Smooth muscle cell of the brain vasculature (primary cell): Measurements from ENCODE around the gene CLDND2.
"Not testable (repeated sequence)": the region's sequence is repeated elsewhere in the genome, so short reads cannot be mapped to it uniquely, and the experiment has no call there.

ENCODE experiments used
- DNase-seq: peaks from one replicate; pipeline ENCODE4 v3.0.0-alpha.2; 2012; ENCODE audit warnings: low read depth, low spot score

Gene CLDND2, protein sequence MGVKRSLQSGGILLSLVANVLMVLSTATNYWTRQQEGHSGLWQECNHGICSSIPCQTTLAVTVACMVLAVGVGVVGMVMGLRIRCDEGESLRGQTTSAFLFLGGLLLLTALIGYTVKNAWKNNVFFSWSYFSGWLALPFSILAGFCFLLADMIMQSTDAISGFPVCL

DNA sequence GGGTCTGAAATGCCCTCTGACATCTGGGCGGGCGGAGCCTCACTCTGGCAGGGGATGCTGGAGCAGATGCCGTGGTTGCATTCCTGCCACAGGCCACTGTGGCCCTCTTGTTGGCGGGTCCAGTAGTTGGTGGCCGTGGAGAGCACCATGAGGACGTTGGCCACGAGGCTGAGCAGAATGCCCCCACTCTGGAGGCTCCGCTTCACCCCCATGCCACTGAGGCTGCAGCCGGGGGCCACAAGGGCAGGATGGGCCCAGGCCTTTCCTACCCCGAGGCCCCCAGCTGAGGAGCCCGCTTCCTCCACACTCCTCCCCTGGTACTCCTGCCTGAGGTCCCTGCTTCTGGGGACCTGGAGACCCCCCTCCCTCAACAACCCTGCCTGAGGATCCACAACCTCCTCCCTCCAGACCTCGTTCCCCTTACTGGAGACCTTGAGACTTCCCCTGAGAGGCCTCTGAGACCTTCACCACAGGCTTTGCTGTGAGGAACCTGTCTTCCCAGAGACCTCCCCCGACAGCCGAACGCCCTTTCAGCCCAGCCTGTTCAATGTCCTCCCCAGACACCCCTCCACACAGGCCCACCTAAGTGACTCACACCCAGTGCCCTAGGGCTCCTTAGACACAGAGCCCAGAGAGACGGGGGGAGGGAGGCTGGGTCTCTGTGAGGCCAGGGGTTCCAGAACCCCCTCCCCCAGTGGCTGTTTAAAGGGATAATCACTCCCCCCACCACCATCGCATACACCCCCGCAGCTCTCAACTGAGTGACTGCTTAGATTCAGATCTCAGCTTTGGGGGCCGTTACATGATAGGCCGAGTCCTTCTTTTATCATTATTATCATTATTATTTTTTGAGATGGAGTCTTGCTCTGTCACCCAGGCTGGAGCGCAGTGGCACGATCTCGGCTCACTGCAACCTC is at the start of gene CLDND2:
Gene CLDND2 (minus strand): TSS at position 638 of the 917 bp plus-strand sequence. CDS start 426 bp downstream, at position 212.
- no peak for DNase-seq

DNA sequence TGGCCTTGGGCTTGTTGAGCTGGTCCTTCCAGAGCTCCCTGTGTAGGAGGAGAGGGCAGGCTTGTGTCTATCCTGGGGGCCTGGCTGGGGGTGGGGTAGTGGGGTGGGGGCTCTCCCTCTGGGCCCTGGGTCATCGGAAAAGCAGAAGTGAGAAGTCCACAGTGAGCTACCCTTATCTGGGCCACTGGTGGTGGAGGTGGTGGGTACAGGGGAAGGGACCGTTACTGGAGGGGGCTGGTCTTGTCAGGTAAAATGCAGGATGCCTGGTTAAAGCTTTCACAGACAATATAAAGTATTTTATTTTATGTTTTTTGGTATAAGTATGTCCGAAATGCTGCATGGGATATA is 49.0 kb upstream of the CLDND2 start:
- no peak for DNase-seq

DNA sequence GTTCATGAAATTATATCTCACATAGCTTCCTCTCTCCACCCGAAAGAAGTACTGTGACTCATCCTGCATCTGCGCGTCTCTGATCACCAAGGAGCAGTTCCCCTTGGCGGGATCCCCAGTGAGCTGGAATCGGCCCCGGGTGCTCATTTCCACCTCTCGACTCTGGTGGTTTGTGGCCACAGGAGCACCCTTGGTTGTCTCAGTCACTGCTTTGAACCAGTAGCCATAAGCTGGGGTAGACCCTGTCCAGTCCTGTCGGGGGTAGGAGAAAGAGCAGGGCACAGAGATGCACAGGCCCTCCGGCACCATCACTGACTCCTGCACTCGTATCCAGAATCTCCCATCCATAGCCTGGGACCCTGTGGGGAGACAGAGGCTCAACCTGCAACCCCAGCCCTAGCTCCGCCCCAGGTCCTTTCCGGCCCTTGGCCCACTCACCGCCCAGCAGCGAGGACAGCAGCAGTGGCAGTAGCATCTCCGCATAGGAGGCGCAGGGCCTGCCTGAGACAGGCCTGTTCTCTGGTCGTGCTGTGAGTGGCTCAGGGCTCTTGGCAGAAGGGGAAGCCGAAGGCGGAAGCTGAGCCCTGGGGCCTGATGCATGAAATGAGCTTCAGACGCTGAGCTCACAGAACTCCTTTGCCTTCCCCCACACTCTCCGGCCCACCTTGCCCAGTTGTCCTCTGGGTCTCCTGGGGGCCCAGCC is 48.5 kb upstream of the CLDND2 start, which contains the start of gene SIGLEC10:
Gene SIGLEC10 (minus strand): TSS at position 536 of the 703 bp plus-strand sequence. CDS start 61 bp downstream, at position 475.
- no peak for DNase-seq

DNA sequence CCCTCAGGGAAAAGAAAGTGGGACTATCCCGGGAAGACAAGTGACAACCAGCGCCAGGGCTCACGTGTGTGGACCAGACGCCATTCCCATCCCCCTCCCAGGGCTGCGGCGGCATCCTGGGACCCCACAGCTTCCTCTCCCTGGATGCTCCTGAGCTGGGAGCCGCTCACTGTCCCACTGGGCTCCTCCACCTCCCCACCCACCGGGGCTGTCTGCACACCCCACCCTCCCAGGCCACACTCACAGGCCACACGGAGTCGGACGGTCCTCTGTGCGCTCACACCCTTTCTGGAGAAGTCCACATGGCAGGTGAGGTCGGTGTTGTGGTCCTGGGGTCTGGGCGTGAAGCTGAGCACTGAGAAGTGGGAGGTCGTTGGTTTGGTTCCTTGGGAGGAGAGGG is 47.6 kb upstream of the CLDND2 start:
- DNase-seq = not testable (repeated sequence)

DNA sequence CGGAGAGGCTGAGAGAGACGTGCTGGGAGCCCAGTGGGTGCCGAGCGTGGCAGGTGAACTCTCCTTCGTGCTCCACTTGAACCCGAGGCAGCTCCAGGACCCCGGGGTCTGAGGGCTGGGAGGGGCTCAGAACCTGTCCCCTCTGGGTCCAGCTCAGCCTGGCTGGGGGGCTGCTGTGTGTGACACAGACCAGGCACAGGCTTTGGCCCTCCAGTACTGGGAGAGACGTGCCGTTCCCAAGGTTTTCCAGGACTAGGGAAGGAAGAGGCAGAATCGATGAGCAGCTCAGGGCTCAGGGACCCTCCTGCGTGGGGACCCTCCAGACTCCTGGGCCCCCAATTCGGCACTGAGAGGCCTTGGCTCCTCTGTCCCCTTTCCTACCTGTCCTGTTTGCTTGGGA is 46.4 kb upstream of the CLDND2 start:
- DNase-seq = no peak

DNA sequence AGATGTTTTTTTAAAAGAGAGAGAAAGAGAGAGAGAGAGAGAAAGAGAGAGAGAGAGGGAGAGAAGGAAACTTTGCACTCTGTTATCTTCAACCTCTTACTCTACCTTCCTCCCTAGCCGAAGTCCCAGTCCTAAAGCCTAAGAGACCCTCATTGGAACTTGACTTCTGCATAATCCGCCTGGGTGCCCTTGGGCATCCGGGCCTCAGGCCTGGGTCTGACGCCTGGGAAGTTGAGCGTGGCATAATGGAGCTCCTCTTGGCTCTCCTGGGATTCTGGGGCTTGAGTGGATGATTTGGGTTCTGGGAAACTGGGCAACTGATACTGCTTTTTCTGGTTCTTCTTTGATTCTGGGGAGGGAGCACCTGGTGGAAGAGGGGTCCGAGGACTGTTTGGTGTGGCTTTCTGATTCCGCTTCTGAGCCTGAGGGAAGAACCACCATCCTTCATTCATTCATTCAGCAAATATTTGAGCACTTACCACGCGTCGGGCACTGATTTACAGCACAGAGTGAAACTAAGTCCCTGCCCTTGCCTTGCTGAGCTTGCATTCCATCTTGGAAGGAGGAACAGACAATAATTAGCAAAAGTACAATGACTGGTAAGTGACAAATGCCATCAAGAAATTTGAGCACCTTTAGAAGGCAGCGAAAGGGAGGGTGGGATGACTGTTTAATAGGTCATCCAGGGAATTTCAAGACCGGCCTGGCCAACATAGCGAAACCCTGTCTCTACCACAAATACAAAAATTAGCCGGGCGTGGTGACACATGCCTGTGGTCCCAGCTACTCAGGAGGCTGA is 42.3 kb upstream of the CLDND2 start:
- DNase-seq = no peak

DNA sequence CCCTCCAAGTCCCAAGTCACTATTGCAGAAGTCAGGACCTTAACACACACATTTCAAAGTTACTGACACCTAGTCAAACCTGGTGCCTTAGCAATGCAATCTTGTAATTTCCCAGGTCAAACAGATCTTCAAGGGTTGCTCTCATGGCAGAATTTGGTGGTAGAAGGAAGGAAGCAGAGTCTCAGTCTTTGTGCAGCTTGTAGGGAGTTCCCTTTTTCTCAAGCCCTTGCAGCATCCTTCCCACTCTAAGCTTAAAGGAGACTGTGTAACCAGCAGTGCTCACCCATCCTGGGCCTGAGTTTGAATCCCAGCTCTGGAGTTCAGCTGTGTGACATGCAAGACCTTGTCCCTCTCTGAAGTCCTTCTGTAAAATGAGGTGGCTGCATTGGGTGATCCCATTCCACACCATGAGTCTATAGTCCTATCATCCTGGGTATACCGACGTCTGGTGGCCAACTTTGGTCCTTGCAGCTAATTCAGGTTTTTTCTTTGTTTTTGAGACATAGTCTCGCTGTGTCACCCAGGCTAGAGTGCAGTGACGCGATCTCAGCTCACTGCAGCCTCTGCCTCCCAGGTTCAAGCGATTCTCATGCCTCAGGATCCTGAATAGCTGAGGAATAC is 38.8 kb upstream of the CLDND2 start:
- DNase-seq = no peak

DNA sequence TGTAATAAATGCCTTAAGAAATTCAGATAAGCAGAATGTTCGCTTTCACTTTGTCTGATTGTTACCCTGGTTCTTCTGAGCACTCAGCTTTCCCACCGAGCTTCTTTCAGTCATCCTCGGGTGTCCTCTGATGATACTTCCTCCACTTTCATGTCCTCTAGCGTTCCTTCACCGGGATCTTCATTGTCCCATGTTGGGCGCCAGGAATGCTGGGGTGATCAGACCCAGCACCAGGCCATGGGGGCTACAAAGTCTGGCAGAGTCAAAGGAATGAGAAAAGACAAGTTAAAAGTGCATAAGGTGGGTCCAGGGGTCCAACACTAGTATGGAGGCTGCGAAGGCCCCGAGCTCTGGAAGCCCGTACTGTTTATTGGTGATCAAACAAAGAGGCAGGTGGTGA is 33.3 kb upstream of the CLDND2 start:
- DNase-seq = no peak

DNA sequence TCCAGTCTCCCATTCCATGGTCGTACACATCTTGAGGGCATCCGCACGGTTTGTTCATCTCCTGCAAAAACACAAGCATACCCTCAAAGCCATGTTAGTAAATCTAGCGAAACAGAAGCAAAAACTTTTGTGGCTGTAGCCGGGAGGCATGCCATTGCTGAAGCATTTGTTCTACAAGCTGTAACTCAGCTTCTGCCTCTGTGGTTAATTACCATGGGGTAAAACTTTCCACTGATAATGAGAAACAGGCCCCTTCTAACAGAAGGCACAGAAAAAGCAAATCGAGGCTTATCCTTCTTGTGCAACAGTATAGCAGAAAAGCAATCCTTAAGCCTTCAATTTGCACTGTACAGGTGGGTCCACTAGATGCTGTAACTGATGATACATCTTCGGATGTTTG is 31.1 kb upstream of the CLDND2 start:
- DNase-seq = not testable (repeated sequence)

DNA sequence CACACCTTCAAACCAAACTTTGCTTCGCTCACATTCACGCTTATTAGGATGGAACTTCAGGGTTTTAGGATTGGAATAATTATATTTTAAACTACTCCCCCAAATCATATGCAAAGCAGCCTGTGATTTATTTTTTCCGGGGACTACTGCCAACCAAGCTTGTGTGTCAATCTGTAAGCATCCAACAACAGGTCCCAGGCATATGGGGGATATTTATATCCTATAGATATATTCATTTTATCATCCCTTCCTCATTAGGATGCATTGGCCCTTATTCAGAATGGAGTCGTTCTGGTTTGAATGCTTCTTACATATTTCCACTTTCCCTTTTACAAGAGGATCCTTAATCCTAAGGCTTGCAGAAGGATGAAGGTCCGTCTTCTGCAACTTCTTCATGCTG is 30.4 kb upstream of the CLDND2 start:
- DNase-seq = no peak

DNA sequence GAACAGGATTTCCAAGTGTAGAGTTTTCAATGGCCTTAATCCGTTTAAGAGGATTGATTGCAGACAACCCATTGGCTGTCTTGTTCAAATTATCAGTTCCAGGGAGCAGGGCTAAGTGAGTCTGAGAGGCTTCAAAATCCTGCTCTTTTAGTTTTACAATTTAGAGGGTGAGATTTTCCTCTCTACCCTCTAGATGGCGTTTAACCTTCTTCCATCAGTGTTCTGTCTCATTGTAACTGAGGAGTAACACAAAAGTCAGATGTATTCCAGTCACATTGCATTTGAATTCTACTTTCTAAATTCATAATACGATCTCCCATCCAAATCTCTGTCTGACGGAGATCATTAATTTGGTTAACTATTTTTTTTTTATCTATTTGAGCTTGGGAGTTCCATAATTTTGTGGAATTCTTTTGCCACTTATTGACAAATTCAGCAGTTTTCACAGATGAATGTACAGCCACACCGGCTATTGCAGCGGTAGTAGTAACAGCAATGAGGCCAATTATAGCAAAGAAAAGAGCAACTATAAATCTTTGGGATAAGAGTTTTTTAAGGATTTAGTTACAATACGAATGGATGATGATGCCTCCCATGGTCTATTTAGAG is 29.4 kb upstream of the CLDND2 start:
- DNase-seq = no peak

DNA sequence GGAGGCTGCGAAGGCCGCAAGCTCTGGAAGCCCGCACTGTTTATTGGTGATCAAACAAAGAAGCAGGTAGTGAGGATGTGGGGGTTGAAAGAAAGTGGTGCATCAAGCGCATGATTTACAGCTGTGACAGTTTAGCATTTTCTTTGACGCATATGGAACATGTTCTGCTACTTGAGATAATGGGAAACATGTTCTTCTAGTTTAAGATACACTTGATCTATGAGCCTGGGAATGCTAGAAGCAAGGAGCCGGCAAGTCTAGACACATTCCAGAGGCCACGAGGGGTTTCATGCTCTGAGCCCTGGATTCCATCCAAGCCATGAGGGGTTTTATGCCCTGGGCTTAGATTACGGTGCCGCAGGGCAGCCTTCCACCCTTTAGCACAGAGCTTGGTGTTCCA is 28.6 kb upstream of the CLDND2 start:
- DNase-seq = not testable (repeated sequence)

DNA sequence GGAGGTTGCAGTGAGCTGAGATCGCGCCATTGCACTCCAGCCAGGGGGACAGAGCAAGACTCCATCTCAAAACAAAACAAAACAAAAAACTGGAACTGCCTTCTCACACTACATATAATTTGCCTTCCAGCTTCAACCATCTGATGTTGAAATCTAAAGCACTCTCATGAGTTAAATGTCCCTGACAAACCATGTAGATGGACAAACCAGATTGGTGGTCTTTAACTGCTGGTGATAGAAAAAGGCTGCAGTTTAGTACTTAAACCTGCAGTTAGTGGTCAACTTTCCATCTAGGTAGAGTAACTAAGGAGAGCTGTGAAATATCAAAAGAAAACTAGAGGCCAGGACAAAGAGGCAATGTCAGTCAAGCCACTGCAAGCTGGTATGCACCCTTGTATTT is 27.4 kb upstream of the CLDND2 start:
- DNase-seq = no peak

DNA sequence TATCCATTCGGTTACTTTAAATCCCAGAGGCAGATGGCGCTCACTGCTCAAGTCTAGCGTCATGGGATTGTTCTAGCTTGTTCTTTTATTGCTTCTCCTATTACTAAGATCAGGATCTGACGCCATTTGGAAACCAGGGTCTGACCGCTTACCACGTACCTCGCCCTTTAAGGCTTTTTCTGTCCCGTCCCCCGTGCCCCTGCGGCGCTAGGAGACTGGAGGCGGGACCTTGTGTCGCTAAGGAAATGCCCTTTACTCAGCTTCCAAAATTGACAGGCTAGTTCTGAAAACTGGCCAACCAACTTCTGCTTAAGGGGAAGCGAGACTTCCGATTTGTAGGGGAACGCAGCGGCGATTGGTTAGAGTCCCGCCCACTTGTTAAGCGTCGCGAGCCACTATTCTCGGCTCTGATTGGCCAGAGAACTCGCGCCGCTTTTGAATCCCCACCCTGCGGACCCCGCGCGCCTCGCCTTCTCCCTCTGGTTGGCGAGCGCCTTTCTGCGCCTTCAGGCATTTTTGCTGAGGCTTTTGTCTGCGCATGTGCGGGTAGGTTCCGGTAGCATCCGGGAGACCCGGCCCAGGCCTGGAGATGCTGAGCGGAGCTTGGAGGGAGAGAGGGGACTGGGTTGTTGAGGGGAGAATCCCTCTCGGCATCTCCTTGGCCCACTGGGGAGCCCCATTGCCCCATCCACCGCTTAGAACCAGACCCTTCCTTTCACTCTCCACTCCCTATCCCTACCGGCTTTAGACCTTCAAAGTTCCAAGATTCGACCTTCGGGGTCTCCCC is 25.4 kb upstream of the CLDND2 start:
- DNase-seq = peak; percentile 97

DNA sequence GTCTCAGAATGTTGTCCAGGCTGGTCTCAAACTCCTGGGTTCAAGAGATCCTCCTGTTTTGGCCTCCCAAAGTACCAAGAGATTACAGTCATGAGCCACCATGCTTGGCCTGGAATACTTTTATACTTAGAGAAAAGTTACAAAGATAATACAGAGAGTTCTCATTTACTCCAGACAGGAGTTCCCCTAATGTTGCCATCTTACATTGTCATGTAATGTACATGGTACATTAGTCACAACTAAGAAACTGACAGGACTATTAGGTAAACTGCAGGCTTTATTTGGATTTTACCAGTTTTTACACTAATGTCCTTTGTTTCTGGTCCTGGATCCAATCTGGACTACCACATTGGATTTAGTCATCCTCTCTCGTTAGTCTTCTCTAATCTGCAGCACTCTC is 23.9 kb upstream of the CLDND2 start:
- no peak for DNase-seq

DNA sequence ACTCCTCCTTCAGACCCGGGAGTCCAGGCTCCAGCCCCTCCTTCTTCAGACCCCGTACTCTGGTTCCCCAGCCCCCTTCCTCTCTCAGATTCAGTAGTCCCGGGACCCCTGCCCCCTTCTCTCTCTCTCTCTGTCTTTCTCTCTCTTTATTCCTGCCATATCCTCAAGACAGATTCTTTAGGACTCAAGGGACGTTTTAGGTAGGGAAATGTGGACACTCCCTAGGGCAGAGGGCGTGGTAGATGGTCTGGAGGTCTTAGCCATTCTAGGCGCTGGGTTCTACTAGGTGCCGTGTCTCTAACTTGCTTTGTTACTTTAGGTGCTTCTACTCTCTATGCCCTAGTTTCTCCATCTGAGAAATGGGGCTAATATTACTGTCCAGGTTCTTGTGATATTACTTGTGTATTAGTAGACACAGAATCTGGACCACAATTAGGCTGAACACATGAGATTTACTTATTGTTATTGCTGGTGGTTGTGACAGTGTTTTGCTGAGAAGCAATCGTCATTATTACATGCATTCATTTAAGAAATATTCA is 22.3 kb upstream of the CLDND2 start:
- no peak for DNase-seq

DNA sequence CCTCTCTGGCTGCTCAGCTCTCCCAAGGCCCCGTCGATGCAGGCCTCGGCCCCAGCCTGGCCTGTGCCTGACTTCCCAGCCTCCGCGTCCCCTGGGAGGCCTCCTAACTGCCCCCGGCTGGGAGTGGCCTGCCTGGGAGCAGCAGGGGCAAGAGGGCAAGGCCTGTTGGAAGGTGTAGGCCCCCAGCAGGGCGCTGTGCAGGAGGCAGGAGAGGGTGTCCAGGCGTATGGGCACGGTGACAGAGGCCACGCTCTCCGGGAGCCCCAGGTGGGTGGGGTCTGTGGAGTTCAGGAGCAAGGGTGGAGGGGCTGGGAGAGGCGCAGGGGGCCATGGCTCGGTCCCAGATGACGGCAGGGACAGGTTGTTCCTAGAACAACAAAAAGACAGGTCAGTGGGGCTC is 20.3 kb upstream of the CLDND2 start:
- DNase-seq = no peak

DNA sequence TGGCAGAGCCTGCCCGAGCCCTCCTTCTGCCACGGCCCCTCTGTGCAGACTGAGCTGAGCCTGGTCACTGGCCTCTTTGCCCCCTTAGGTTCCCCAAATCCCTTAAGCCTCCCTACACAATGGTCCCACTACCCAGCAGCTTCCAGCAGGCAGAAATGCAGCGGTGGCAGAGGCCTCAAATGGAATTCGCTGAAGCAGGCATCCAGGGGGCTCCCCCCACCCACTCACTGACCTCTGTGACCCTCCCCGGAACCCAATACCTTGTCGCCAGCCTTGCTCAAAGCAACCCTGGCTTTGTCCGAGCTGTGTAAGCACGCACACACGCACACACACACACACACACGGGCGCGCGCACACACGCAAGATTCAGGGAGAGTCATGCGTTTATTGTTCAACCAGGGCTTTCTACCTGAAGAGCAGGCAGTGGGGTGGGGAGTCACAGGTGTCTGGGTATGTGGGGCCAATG is 19.2 kb upstream of the CLDND2 start, which contains the start of gene LIM2:
Gene LIM2 (minus strand): TSS at position 51 of the 466 bp plus-strand sequence. CDS start 531 bp downstream, outside the sequence.
- no peak for DNase-seq

DNA sequence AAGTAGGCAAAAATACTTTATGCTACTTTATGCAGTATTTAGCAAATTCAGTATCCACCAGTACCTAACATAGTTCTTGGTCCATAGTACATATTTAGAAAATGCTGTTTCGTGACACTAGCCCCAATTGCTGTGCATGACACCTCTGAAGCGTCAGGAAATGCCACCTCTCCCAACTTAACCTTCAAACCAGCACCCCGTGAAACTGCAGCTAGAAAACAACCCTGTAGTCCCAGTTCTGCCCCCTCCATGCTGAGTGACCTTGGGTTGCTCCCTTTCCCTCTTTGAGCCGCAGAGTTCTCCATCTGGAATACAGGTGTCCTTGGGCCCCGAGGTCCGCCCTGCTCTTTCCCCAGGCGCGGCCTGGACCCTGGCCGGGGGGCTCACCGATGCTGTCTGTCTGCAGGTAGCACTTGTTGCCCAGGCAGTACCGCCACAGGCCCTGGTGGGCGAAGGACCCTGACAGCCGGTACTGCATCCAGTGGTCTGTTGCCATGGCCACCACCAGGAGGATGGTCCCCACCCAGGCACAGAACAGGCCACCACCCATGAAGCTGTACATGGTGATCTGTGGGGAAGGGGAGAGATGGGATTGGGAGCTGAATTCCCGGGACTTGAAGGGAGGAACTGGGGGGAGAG is 18.2 kb upstream of the CLDND2 start:
- DNase-seq = no peak
